ENCODE results near the gene WDFY2.

DNA sequence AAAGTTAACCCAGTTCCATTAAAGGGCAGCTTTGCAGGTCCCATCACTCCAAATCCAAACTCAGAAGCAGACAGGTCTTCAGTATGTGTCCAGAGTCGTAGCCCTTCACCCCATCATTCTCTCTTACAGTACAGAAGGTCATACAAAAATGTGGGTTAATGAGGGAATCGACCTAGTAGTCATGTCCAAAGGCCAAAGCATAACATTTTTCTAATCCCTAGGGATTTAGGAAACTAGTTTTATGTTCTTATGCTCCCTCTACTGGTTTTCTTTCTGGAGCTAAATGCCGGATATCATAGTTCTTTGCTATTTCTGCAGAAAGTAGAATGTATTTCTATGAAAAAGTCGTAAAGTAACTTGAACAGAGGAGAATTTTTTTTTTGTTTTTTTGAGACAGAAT lies 147.5 kb downstream of the WDFY2 start:
- TF ChIP-seq, protein P1, sequence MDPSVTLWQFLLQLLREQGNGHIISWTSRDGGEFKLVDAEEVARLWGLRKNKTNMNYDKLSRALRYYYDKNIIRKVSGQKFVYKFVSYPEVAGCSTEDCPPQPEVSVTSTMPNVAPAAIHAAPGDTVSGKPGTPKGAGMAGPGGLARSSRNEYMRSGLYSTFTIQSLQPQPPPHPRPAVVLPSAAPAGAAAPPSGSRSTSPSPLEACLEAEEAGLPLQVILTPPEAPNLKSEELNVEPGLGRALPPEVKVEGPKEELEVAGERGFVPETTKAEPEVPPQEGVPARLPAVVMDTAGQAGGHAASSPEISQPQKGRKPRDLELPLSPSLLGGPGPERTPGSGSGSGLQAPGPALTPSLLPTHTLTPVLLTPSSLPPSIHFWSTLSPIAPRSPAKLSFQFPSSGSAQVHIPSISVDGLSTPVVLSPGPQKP (IDR thresholded peaks at IDR 0.05; ENCODE audit: low read depth, low read length) = no peak
- no peak for TF ChIP-seq POLR2A (IDR thresholded peaks at IDR 0.05; ENCODE audit: low read depth, low read length)

Data from GM12878 (cell line).